ENCODE measurements around the gene ADNP.

ADNP gene

GRCh38 chr20:50926530-50926929 lies 4.7 kb downstream of the ADNP start:
- no CpG with 5 or more reads among the region's 1 CpG for WGBS (ENCODE audit: extremely low coverage, insufficient coverage, insufficient read length)
- Histone ChIP-seq H3K4ac (ENCODE audit: low read depth, low read length) (no peak overlapping the region), H3K4me2 (ENCODE audit: low read length) (no peak overlapping the region), H3K36me3 (ENCODE audit: control insufficient read depth in 1 of 2, insufficient read depth in 2 of 2, low read length in 2 of 2) (peaks cover 10 to 14% of the 10 kb centered on the region in 2 experiments), H3K18ac (ENCODE audit: low read length) (no peak overlapping the region), H3K27ac (ENCODE audit: low read depth, low read length) (no peak overlapping the region), H3K79me1 (ENCODE audit: low read length) (peaks cover 11% of the 10 kb centered on the region), H2BK5ac (ENCODE audit: low read depth, low read length, poor library complexity) (no peak overlapping the region), H3K4me1 (ENCODE audit: control insufficient read depth in 1 of 2, insufficient read depth in 2 of 2, low read length in 2 of 2) (peaks cover 11 to 15% of the 10 kb centered on the region in 2 experiments), H3K14ac (ENCODE audit: low read length) (no peak overlapping the region), H2BK120ac (ENCODE audit: insufficient read depth, low read length, poor library complexity) (no peak overlapping the region), H4K91ac (ENCODE audit: low read depth, low read length) (no peak overlapping the region), H3K4me3 (ENCODE audit: low read depth, low read length) (no peak overlapping the region), H2AK5ac (ENCODE audit: low read length) (no peak overlapping the region), H4K8ac (ENCODE audit: low read depth, low read length) (no peak overlapping the region), H2BK12ac (ENCODE audit: low read length) (no peak overlapping the region), H3K23ac (ENCODE audit: low read length) (no peak overlapping the region), H4K12ac (ENCODE audit: low read depth, low read length) (no peak overlapping the region), H3K79me2 (ENCODE audit: control insufficient read depth, insufficient read depth, low read length, poor library complexity) (peaks cover 34% of the 10 kb centered on the region), H3K9me3 (ENCODE audit: insufficient read depth, low read depth, low read length) (no peaks in the 10 kb centered on the region), H2AFZ (ENCODE audit: insufficient read depth, low read length, poor library complexity) (no peak overlapping the region), H3K9ac (ENCODE audit: low read length) (no peak overlapping the region), H3K27me3 (ENCODE audit: insufficient read depth, low read length) (no peaks in the 10 kb centered on the region)
- no peak for DNase-seq

DNA sequence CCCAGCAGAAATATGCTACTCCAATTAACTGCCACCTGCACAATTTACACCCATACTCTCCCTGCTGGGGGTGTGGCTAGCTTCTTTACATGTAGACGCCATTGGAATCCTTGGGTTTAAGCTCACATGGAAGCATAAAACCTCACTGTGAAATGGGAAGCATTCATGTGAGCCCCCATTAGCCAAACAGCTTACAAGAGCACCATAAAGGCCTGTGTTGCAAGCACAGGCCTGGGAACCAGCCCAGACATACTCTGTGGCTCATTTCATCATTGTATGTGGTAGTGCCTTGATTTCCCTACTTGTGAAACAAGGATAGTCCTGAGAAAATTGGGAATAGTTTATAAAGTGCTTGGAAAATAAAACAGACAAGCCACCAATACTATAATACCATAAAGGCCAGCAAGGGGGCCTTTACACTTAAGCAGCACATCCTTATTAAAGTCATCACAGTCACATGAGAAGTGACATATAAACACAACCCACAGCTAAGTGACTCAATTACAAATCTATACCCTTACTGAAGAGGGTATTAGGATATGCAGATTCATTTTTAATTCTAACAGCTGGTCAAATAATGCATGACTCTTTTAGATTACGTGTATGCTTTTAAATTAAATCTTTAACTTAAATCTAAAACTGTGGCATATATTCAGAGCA lies 6.8 kb downstream of the ADNP start:
- Histone ChIP-seq H4K12ac (ENCODE audit: low read depth, low read length) (no peak overlapping the region), H2AFZ (ENCODE audit: insufficient read depth, low read length, poor library complexity) (no peak overlapping the region), H3K23ac (ENCODE audit: low read length) (no peak overlapping the region), H3K27ac (ENCODE audit: low read depth, low read length) (no peak overlapping the region), H3K4ac (ENCODE audit: low read depth, low read length) (peak overlapping the region; percentile 60), H4K91ac (ENCODE audit: low read depth, low read length) (no peak overlapping the region), H2BK5ac (ENCODE audit: low read depth, low read length, poor library complexity) (no peak overlapping the region), H3K9me3 (ENCODE audit: insufficient read depth, low read depth, low read length) (no peaks in the 10 kb centered on the region), H3K79me1 (ENCODE audit: low read length) (no peaks in the 10 kb centered on the region), H3K79me2 (ENCODE audit: control insufficient read depth, insufficient read depth, low read length, poor library complexity) (peaks cover 26% of the 10 kb centered on the region), H3K18ac (ENCODE audit: low read length) (no peak overlapping the region), H3K4me3 (ENCODE audit: low read depth, low read length) (no peak overlapping the region), H3K4me2 (ENCODE audit: low read length) (no peak overlapping the region), H2BK12ac (ENCODE audit: low read length) (no peak overlapping the region), H3K9ac (ENCODE audit: low read length) (no peak overlapping the region), H3K4me1 (ENCODE audit: control insufficient read depth in 1 of 2, insufficient read depth in 2 of 2, low read length in 2 of 2) (peaks cover 11 to 15% of the 10 kb centered on the region in 2 experiments), H2BK120ac (ENCODE audit: insufficient read depth, low read length, poor library complexity) (no peak overlapping the region), H2AK5ac (ENCODE audit: low read length) (no peak overlapping the region), H3K36me3 (ENCODE audit: control insufficient read depth in 1 of 2, insufficient read depth in 2 of 2, low read length in 2 of 2) (peaks cover 13 to 18% of the 10 kb centered on the region in 2 experiments), H3K14ac (ENCODE audit: low read length) (no peak overlapping the region), H4K8ac (ENCODE audit: low read depth, low read length) (no peak overlapping the region), H3K27me3 (ENCODE audit: insufficient read depth, low read length) (no peaks in the 10 kb centered on the region)
- WGBS (ENCODE audit: extremely low coverage, insufficient coverage, insufficient read length) = no CpG with 5 or more reads among the region's 2 CpGs
- DNase-seq = no peak

DNA sequence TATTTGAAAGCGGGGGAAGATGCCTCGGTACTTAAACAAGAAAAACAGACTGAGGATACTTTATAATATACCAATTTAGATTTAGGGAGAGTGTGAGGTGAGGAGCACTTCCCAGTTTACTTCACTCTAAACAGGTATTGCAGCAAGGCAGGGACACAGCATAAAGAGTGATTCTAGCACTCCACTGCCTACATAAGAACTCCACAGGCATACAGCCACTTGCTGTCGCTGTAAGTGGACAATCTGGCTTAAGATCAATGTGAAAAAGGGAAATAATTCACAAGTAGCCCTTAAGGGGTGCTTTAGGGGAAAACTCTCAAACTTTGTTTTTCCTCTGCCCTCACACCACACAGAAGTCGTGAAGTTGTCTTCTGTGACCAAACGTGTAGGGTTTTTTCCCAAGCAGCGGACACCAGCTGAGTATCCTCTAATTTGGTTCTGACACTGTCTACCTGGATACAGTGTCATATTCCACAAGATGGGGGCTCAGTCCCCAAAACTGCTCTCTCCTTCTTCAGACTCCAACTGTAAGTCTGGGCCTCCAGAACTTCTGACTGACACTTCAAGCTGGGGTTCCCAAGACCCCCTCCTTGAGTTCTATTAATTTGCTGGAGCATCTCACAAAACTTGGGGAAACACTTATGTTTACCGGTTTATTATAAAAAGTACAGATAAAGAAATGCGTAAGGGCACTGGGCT lies 9.3 kb downstream of the ADNP start:
- WGBS (ENCODE audit: extremely low coverage, insufficient coverage, insufficient read length) = no CpG with 5 or more reads among the region's 8 CpGs
- Histone ChIP-seq H3K4me1 (ENCODE audit: control insufficient read depth in 1 of 2, insufficient read depth in 2 of 2, low read length in 2 of 2) (peaks cover 7 to 10% of the 10 kb centered on the region in 2 experiments), H4K8ac (ENCODE audit: low read depth, low read length) (no peak overlapping the region), H3K4ac (ENCODE audit: low read depth, low read length) (peak overlapping the region; percentile 88), H2BK5ac (ENCODE audit: low read depth, low read length, poor library complexity) (no peak overlapping the region), H3K23ac (ENCODE audit: low read length) (no peak overlapping the region), H2BK12ac (ENCODE audit: low read length) (no peak overlapping the region), H3K14ac (ENCODE audit: low read length) (no peak overlapping the region), H3K36me3 (ENCODE audit: control insufficient read depth in 1 of 2, insufficient read depth in 2 of 2, low read length in 2 of 2) (peaks cover 11 to 16% of the 10 kb centered on the region in 2 experiments), H4K12ac (ENCODE audit: low read depth, low read length) (no peak overlapping the region), H3K79me2 (ENCODE audit: control insufficient read depth, insufficient read depth, low read length, poor library complexity) (peaks cover 24% of the 10 kb centered on the region), H2AK5ac (ENCODE audit: low read length) (no peak overlapping the region), H3K9me3 (ENCODE audit: insufficient read depth, low read depth, low read length) (no peaks in the 10 kb centered on the region), H3K9ac (ENCODE audit: low read length) (peak overlapping the region; percentile 70), H3K4me3 (ENCODE audit: low read depth, low read length) (no peak overlapping the region), H3K27ac (ENCODE audit: low read depth, low read length) (no peak overlapping the region), H3K27me3 (ENCODE audit: insufficient read depth, low read length) (no peaks in the 10 kb centered on the region), H3K79me1 (ENCODE audit: low read length) (no peaks in the 10 kb centered on the region), H4K91ac (ENCODE audit: low read depth, low read length) (no peak overlapping the region), H3K18ac (ENCODE audit: low read length) (no peak overlapping the region), H2BK120ac (ENCODE audit: insufficient read depth, low read length, poor library complexity) (no peak overlapping the region), H3K4me2 (ENCODE audit: low read length) (no peak overlapping the region), H2AFZ (ENCODE audit: insufficient read depth, low read length, poor library complexity) (no peak overlapping the region)
- no peak for DNase-seq

- Histone ChIP-seq H3K23ac (ENCODE audit: low read length) (no peak overlapping the region), H3K14ac (ENCODE audit: low read length) (no peak overlapping the region), H4K8ac (ENCODE audit: low read depth, low read length) (no peak overlapping the region), H2BK5ac (ENCODE audit: low read depth, low read length, poor library complexity) (no peak overlapping the region), H3K27me3 (ENCODE audit: insufficient read depth, low read length) (no peaks in the 10 kb centered on the region), H3K4ac (ENCODE audit: low read depth, low read length) (peak overlapping the region; percentile 68), H2BK120ac (ENCODE audit: insufficient read depth, low read length, poor library complexity) (no peak overlapping the region), H3K27ac (ENCODE audit: low read depth, low read length) (no peak overlapping the region), H3K18ac (ENCODE audit: low read length) (no peak overlapping the region), H3K4me3 (ENCODE audit: low read depth, low read length) (no peak overlapping the region), H3K9me3 (ENCODE audit: insufficient read depth, low read depth, low read length) (no peaks in the 10 kb centered on the region), H2AK5ac (ENCODE audit: low read length) (no peak overlapping the region), H4K12ac (ENCODE audit: low read depth, low read length) (no peak overlapping the region), H3K9ac (ENCODE audit: low read length) (no peak overlapping the region), H3K36me3 (ENCODE audit: control insufficient read depth in 1 of 2, insufficient read depth in 2 of 2, low read length in 2 of 2) (peaks cover 11 to 16% of the 10 kb centered on the region in 2 experiments), H3K79me2 (ENCODE audit: control insufficient read depth, insufficient read depth, low read length, poor library complexity) (peaks cover 26% of the 10 kb centered on the region), H3K4me2 (ENCODE audit: low read length) (no peak overlapping the region), H2BK12ac (ENCODE audit: low read length) (no peak overlapping the region), H3K4me1 (ENCODE audit: control insufficient read depth in 1 of 2, insufficient read depth in 2 of 2, low read length in 2 of 2) (peaks cover 7 to 10% of the 10 kb centered on the region in 2 experiments), H2AFZ (ENCODE audit: insufficient read depth, low read length, poor library complexity) (no peak overlapping the region), H4K91ac (ENCODE audit: low read depth, low read length) (no peak overlapping the region), H3K79me1 (ENCODE audit: low read length) (no peaks in the 10 kb centered on the region)
- DNase-seq = no peak
Measured at GRCh38 chr20:50920997-50921396, 10.2 kb downstream of the ADNP start.

Data from trophoblast cell (in vitro differentiated cells and primary cell).